Body of pancreas (tissue), 4 donors: ENCODE measurements around the gene FCRLB.

ENCODE experiments used
- CTCF ChIP-seq, 7 experiments: fragments of 450-650 bp in 4 of 7; fragments of 200-600 bp in 3 of 7; sonication (generic) in 3 of 7; IDR thresholded peaks; one replicate each; pipeline ENCODE4 v1.5.1; 2016 to 2019; ENCODE audit warnings: antibody characterized with exemption in 7 of 7
- POLR2A ChIP-seq, 3 donors: fragments of 450-650 bp; IDR thresholded peaks; one replicate each; pipeline ENCODE4 v1.6.1; 2016; ENCODE audit warnings: antibody characterized with exemption in 3 of 3, mild to moderate bottlenecking in 2 of 3

- TF ChIP-seq CTCF (IDR thresholded peaks at IDR 0.05) (no peak), POLR2A (IDR thresholded peaks at IDR 0.05) (no peak)
Observed at GRCh38 chr1:161773791-161774190, 52.4 kb downstream of the FCRLB start.
